UCSD-AML1 (cell line): ENCODE measurements around the gene PFN2.
A peak's percentile ranks its signal among the peaks of the same experiment; 100 is the strongest.
"Not testable (repeated sequence)": the region's sequence is repeated elsewhere in the genome, so short reads cannot be mapped to it uniquely, and the experiment has no call there.

Experiments
- DNase-seq: peaks from one replicate; lab custom pipeline; 2025; ENCODE audit not compliant: unreplicated experiment; lab: John Stamatoyannopoulos, UW

Gene PFN2

GRCh38 chr3:149969110-149969939 is 1.4 kb downstream of the PFN2 start:
- no peak for DNase-seq

GRCh38 chr3:149968216-149968615 is 2.5 kb downstream of the PFN2 start:
- DNase-seq: no peak

GRCh38 chr3:149967086-149967685 is 3.5 kb downstream of the PFN2 start:
- no peak for DNase-seq

GRCh38 chr3:149965278-149965677 is 5.4 kb downstream of the PFN2 start:
- no peak for DNase-seq

GRCh38 chr3:149964291-149964690 is 6.4 kb downstream of the PFN2 start:
- no peak for DNase-seq

GRCh38 chr3:149963485-149963884 is 7.2 kb downstream of the PFN2 start:
- DNase-seq: no peak

- no peak for DNase-seq
Measured at GRCh38 chr3:149959443-149959842, 11.3 kb downstream of the PFN2 start.

GRCh38 chr3:149958171-149958796 is 12.4 kb downstream of the PFN2 start:
- no peak for DNase-seq

- DNase-seq: no peak
Measured at GRCh38 chr3:149957361-149958125, 13.2 kb downstream of the PFN2 start.

GRCh38 chr3:149955449-149955848 is 15.2 kb downstream of the PFN2 start:
- DNase-seq: no peak

- DNase-seq: no peak
Measured at GRCh38 chr3:149954812-149955211, 15.9 kb downstream of the PFN2 start.

- no peak for DNase-seq
Measured at GRCh38 chr3:149949181-149949580, 21.5 kb downstream of the PFN2 start.

GRCh38 chr3:149947231-149947630 is 23.5 kb downstream of the PFN2 start:
- no peak for DNase-seq

- not testable (repeated sequence) for DNase-seq
Measured at GRCh38 chr3:149943966-149944365, 26.7 kb downstream of the PFN2 start.

GRCh38 chr3:149942409-149942808 is 28.3 kb downstream of the PFN2 start:
- DNase-seq: no peak

- DNase-seq: no peak
Measured at GRCh38 chr3:149941946-149942345, 28.7 kb downstream of the PFN2 start.

GRCh38 chr3:149941186-149941585 is 29.5 kb downstream of the PFN2 start:
- no peak for DNase-seq

GRCh38 chr3:149938392-149939055 is 32.2 kb downstream of the PFN2 start:
- DNase-seq: not testable (repeated sequence)

GRCh38 chr3:149936812-149937230 is 33.9 kb downstream of the PFN2 start:
- DNase-seq: peak; percentile 33

- no peak for DNase-seq
Measured at GRCh38 chr3:149934524-149934923, 36.2 kb downstream of the PFN2 start.

GRCh38 chr3:149933858-149934257 is 36.8 kb downstream of the PFN2 start:
- no peak for DNase-seq
